GM19099 (cell line): ENCODE data around the gene PIGX.

Experiments
- POLR2A ChIP-seq: IDR thresholded peaks from 3 replicates; pipeline ENCODE4 v1.6.1; 2011; ENCODE audit warnings: low read depth; ENCODE audit not compliant: insufficient read length; ENCODE audit errors: extremely low read depth

The PIGX gene

GRCh38 chr3:196739671-196740480, 27.7 kb downstream of the PIGX start, which contains the start of gene PAK2:
Gene PAK2, plus strand, starts transcription at chr3:196739857. Its CDS starts 42,790 bp downstream, at chr3:196782647.
- TF ChIP-seq POLR2A = peak; percentile 73

- TF ChIP-seq POLR2A = no peak
Measured at GRCh38 chr3:196740481-196741248, 28.5 kb downstream of the PIGX start.

GRCh38 chr3:196741249-196741889, 29.2 kb downstream of the PIGX start:
- no peak for TF ChIP-seq POLR2A

GRCh38 chr3:196749125-196749524, 36.9 kb downstream of the PIGX start:
- TF ChIP-seq POLR2A = no peak

GRCh38 chr3:196753201-196753600, 41.0 kb downstream of the PIGX start:
- TF ChIP-seq POLR2A = no peak

GRCh38 chr3:196754091-196754981, 42.2 kb downstream of the PIGX start:
- no peak for TF ChIP-seq POLR2A

- TF ChIP-seq POLR2A = no peak
Measured at GRCh38 chr3:196756732-196757131, 44.6 kb downstream of the PIGX start.

- no peak for TF ChIP-seq POLR2A
Measured at GRCh38 chr3:196757876-196758739, 45.9 kb downstream of the PIGX start.

GRCh38 chr3:196763179-196763578, 51.0 kb downstream of the PIGX start:
- no peak for TF ChIP-seq POLR2A

- TF ChIP-seq POLR2A = no peak
Measured at GRCh38 chr3:196765454-196765853, 53.3 kb downstream of the PIGX start.

- no peak for TF ChIP-seq POLR2A
Measured at GRCh38 chr3:196771067-196771466, 58.9 kb downstream of the PIGX start.

GRCh38 chr3:196772102-196772501, 59.9 kb downstream of the PIGX start:
- TF ChIP-seq POLR2A = no peak

GRCh38 chr3:196772897-196773296, 60.7 kb downstream of the PIGX start:
- TF ChIP-seq POLR2A = no peak
